H9 (cell line): Measurements from ENCODE around the gene NEDD9. TPM values are rescaled to one million over a fixed set of nuclear protein-coding genes. Genes with fewer than 3 reads are reported as not detected.
A peak's percentile ranks its signal among the peaks of the same experiment; 100 is the strongest.

ENCODE experiments used
- DNase-seq: peaks from one replicate; pipeline ENCODE4 v3.0.0-alpha.2; 2017
- H2AFZ ChIP-seq: one replicate; pipeline ENCODE4 v1.6.1; 2013; ENCODE audit warnings: mild to moderate bottlenecking, low read length, control low read depth, moderate library complexity
- H2AK5ac ChIP-seq: 2 replicates; pipeline ENCODE4 v1.6.1; 2013; ENCODE audit warnings: low read length, control low read depth, mixed read lengths; ENCODE audit not compliant: insufficient read length
- H2BK120ac ChIP-seq: one replicate; pipeline ENCODE4 v1.6.1; 2013; ENCODE audit warnings: low read depth, mild to moderate bottlenecking, low read length, control low read depth, inconsistent platforms; ENCODE audit not compliant: poor library complexity, severe bottlenecking
- H2BK12ac ChIP-seq: 2 replicates; pipeline ENCODE4 v1.6.1; 2013; ENCODE audit warnings: low read length, control low read depth, mixed read lengths, low read depth; ENCODE audit not compliant: insufficient read length
- H2BK15ac ChIP-seq: 2 replicates; pipeline ENCODE4 v1.6.1; 2013; ENCODE audit warnings: low read depth, low read length, control low read depth
- H2BK20ac ChIP-seq: one replicate; pipeline ENCODE4 v1.6.1; 2013; ENCODE audit warnings: low read depth, mild to moderate bottlenecking, low read length, control low read depth, inconsistent platforms; ENCODE audit not compliant: poor library complexity, severe bottlenecking
- H2BK5ac ChIP-seq: 2 replicates; pipeline ENCODE4 v1.6.1; 2013; ENCODE audit warnings: low read length, control low read depth, mixed read lengths; ENCODE audit not compliant: insufficient read length
- H3K14ac ChIP-seq: 2 replicates; pipeline ENCODE4 v1.6.1; 2013; ENCODE audit warnings: low read length, control low read depth; ENCODE audit not compliant: insufficient read depth
- H3K18ac ChIP-seq: 2 replicates; pipeline ENCODE4 v1.6.1; 2013; ENCODE audit warnings: low read depth, mild to moderate bottlenecking, mixed read lengths, low read length, control low read depth; ENCODE audit not compliant: insufficient read length
- H3K23ac ChIP-seq: 2 replicates; pipeline ENCODE4 v1.6.1; 2013; ENCODE audit warnings: low read length, control low read depth, mixed read lengths, low read depth; ENCODE audit not compliant: insufficient read length
- H3K23me2 ChIP-seq: 2 replicates; pipeline ENCODE4 v1.6.1; 2013; ENCODE audit warnings: low read depth, mild to moderate bottlenecking, mixed read lengths, low read length, control low read depth; ENCODE audit not compliant: insufficient read length, poor library complexity, severe bottlenecking
- H3K27ac ChIP-seq: 2 replicates; pipeline ENCODE4 v1.5.1; 2013; ENCODE audit warnings: low read length, control low read depth, mixed read lengths, low read depth; ENCODE audit not compliant: insufficient read length
- H3K27me3 ChIP-seq: 2 replicates; pipeline ENCODE4 v1.6.1; 2013; ENCODE audit warnings: low read length, control low read depth, inconsistent platforms; ENCODE audit not compliant: insufficient read depth
- H3K4ac ChIP-seq: 2 replicates; pipeline ENCODE4 v1.6.1; 2013; ENCODE audit warnings: low read depth, mild to moderate bottlenecking, control low read depth, inconsistent platforms, low read length, moderate library complexity
- H3K4me1 ChIP-seq: 2 replicates; pipeline ENCODE4 v1.6.1; 2013; ENCODE audit warnings: low read length, control low read depth, inconsistent platforms; ENCODE audit not compliant: insufficient read depth
- H3K4me2 ChIP-seq: 2 replicates; pipeline ENCODE4 v1.6.1; 2013; ENCODE audit warnings: low read length, control low read depth, mixed read lengths; ENCODE audit not compliant: insufficient read length, insufficient read depth
- H3K56ac ChIP-seq: 2 replicates; pipeline ENCODE4 v1.6.1; 2013; ENCODE audit warnings: low read depth, mild to moderate bottlenecking, mixed read lengths, low read length, control low read depth; ENCODE audit not compliant: insufficient read length
- H3K79me1 ChIP-seq: 2 replicates; pipeline ENCODE4 v1.6.1; 2013; ENCODE audit warnings: low read depth, mild to moderate bottlenecking, moderate library complexity, low read length, control low read depth, inconsistent platforms; ENCODE audit not compliant: insufficient read depth, poor library complexity, severe bottlenecking
- H3K79me2 ChIP-seq: 2 replicates; pipeline ENCODE4 v1.6.1; 2013; ENCODE audit warnings: low read length, control low read depth, inconsistent platforms; ENCODE audit not compliant: insufficient read depth
- H3K9ac ChIP-seq: 2 replicates; pipeline ENCODE4 v1.6.1; 2013; ENCODE audit warnings: low read length, control low read depth, mixed read lengths; ENCODE audit not compliant: insufficient read length; ENCODE audit errors: extremely low read depth
- H3K9me3 ChIP-seq: one replicate; pipeline ENCODE4 v1.6.1; 2013; ENCODE audit warnings: low read depth, low read length, inconsistent platforms; ENCODE audit not compliant: control insufficient read depth
- H3T11ph ChIP-seq: one replicate; pipeline ENCODE4 v1.6.1; 2013; ENCODE audit warnings: mild to moderate bottlenecking, low read length, control low read depth, inconsistent platforms
- H4K20me1 ChIP-seq: one replicate; pipeline ENCODE4 v1.6.1; 2013; ENCODE audit not compliant: control insufficient read depth, insufficient read length, insufficient read depth
- H4K5ac ChIP-seq: 2 replicates; pipeline ENCODE4 v1.6.1; 2013; ENCODE audit warnings: low read depth, mild to moderate bottlenecking, mixed read lengths, low read length, control low read depth; ENCODE audit not compliant: insufficient read length
- H4K8ac ChIP-seq: replicated peaks from 2 replicates; pipeline ENCODE4 v1.6.1; 2013; ENCODE audit warnings: low read length, control low read depth, mixed read lengths, low read depth; ENCODE audit not compliant: insufficient read length
- H4K91ac ChIP-seq: 2 replicates; pipeline ENCODE4 v1.6.1; 2013; ENCODE audit warnings: low read depth, mild to moderate bottlenecking, moderate library complexity, mixed read lengths, low read length, control low read depth; ENCODE audit not compliant: insufficient read length
- H3K27ac Mint-ChIP-seq, 3 experiments: 2 replicates in 2 of 3; 3 replicates in 1 of 3; pipeline ENCODE4 v1.8.0; 2020 to 2021; ENCODE audit warnings: mixed read lengths in 3 of 3, mild to moderate bottlenecking in 1 of 3, moderate library complexity in 1 of 3
- H3K27me3 Mint-ChIP-seq: 2 replicates; pipeline ENCODE4 v1.8.0; 2021; ENCODE audit warnings: low read depth, mild to moderate bottlenecking, moderate library complexity, mixed read lengths
- H3K36me3 Mint-ChIP-seq, 3 experiments: 2 replicates in 2 of 3; 3 replicates in 1 of 3; pipeline ENCODE4 v1.8.0; 2020 to 2021; ENCODE audit warnings: low read depth in 3 of 3, mixed read lengths in 3 of 3; ENCODE audit not compliant: insufficient read depth in 1 of 3
- H3K4me1 Mint-ChIP-seq, 2 experiments: 2 replicates each; pipeline ENCODE4 v1.8.0; 2020; ENCODE audit warnings: mixed read lengths in 2 of 2
- H3K4me3 Mint-ChIP-seq, 2 experiments: 2 replicates in 1 of 2; 3 replicates in 1 of 2; pipeline ENCODE4 v1.8.0; 2020 to 2021; ENCODE audit warnings: mild to moderate bottlenecking in 2 of 2, mixed read lengths in 2 of 2, moderate library complexity in 1 of 2
- H3K9me3 Mint-ChIP-seq, 2 experiments: 2 replicates in 1 of 2; 3 replicates in 1 of 2; pipeline ENCODE4 v1.8.0; 2020; ENCODE audit warnings: mild to moderate bottlenecking in 2 of 2, mixed read lengths in 2 of 2, moderate library complexity in 1 of 2
- WGBS: extraction: QIAGEN DNeasy Blood & Tissue Kit; methylation state at CpG from one replicate; pipeline ENCODE4 v1.1.7; 2013; ENCODE audit warnings: missing lambda C conversion rate, low lambda C conversion rate, mixed read lengths; ENCODE audit not compliant: insufficient read length; ENCODE audit errors: extremely low coverage; 5-methylcytosine and 5-hydroxymethylcytosine counted together
- total RNA-seq: library from RNA; stranded (reverse); gene quantifications from 2 replicates; pipeline ENCODE4 v1.2.1, GENCODE V29; 2021
- TF ChIP-seq, protein P1 (sequence below): fragments of 200-600 bp; sonication (generic); conservative IDR thresholded peaks from 3 replicates; pipeline ENCODE4 v1.8.0; 2021; ENCODE audit warnings: antibody characterized with exemption, mild to moderate bottlenecking

NEDD9 gene
- total RNA-seq, 1 experiment from 2014 or later = 5.5 TPM

DNA sequence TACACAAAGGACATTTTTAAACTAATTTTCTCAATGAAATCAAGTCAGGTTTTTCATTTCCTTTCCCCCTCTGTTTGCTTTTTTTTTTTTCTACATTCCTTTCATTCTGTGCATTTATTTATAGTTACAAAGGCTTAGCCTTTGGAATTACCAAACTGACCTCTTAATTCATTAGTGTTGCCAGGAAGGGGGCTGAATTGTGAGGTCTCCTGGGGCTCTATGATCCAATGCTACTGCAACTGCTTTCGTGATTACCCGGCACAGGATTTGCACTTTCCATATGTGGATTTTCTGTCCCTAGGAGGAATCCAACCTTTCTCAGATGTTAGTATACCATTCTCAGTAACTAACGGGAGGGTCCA is 35.3 kb downstream of the NEDD9 start:
- peak overlapping the region; percentile 16 for H3K4me2 ChIP-seq
- no peak overlapping the region for H3T11ph ChIP-seq
- H3K23ac ChIP-seq = no peak overlapping the region
- Mint-ChIP-seq H3K27ac (peak overlapping the region in 2 of 3 experiments; percentile 35 to 88; a peak in 5 of 7 replicates), H3K4me1 (peaks cover 53% of the 10 kb centered on the region in 2 experiments), H3K9me3 (peaks cover 2 to 4% of the 10 kb centered on the region in 2 experiments; a peak in 3 of 5 replicates), H3K4me3 (no peak overlapping the region), H3K27me3 (no peaks in the 10 kb centered on the region; the same call in 1 of the 2 replicates), H3K36me3 (peaks cover 9 to 14% (median 10%) of the 10 kb centered on the region in 3 experiments)
- H3K9ac ChIP-seq = no peak overlapping the region
- H3K79me1 ChIP-seq = no peaks in the 10 kb centered on the region
- H4K8ac ChIP-seq = no peak overlapping the region
- TF ChIP-seq, protein P1, sequence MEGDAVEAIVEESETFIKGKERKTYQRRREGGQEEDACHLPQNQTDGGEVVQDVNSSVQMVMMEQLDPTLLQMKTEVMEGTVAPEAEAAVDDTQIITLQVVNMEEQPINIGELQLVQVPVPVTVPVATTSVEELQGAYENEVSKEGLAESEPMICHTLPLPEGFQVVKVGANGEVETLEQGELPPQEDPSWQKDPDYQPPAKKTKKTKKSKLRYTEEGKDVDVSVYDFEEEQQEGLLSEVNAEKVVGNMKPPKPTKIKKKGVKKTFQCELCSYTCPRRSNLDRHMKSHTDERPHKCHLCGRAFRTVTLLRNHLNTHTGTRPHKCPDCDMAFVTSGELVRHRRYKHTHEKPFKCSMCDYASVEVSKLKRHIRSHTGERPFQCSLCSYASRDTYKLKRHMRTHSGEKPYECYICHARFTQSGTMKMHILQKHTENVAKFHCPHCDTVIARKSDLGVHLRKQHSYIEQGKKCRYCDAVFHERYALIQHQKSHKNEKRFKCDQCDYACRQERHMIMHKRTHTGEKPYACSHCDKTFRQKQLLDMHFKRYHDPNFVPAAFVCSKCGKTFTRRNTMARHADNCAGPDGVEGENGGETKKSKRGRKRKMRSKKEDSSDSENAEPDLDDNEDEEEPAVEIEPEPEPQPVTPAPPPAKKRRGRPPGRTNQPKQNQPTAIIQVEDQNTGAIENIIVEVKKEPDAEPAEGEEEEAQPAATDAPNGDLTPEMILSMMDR = no peak
- H2BK15ac ChIP-seq = no peak overlapping the region
- no peaks in the 10 kb centered on the region for H3K23me2 ChIP-seq
- H3K27me3 ChIP-seq = no peaks in the 10 kb centered on the region
- WGBS = no CpG with 5 or more reads among the region's 3 CpGs
- peaks cover 13% of the 10 kb centered on the region for H3K4me1 ChIP-seq
- H3K79me2 ChIP-seq = no peaks in the 10 kb centered on the region
- no peak overlapping the region for H3K18ac ChIP-seq
- no peak overlapping the region for H2AK5ac ChIP-seq
- no peak overlapping the region for H2BK5ac ChIP-seq
- no peak overlapping the region for H2AFZ ChIP-seq
- no peak overlapping the region for H3K4ac ChIP-seq
- peak overlapping the region; percentile 14 for H3K27ac ChIP-seq
- H2BK120ac ChIP-seq = no peak overlapping the region
- no peak for DNase-seq
- H3K14ac ChIP-seq = no peak overlapping the region
- no peaks in the 10 kb centered on the region for H4K20me1 ChIP-seq
- no peak overlapping the region for H3K56ac ChIP-seq
- H4K91ac ChIP-seq = no peak overlapping the region
- no peak overlapping the region for H2BK20ac ChIP-seq
- H3K9me3 ChIP-seq = no peaks in the 10 kb centered on the region
- H4K5ac ChIP-seq = no peak overlapping the region
- H2BK12ac ChIP-seq = no peak overlapping the region
